Measurements from ENCODE around the gene ELL. TPM values are rescaled to one million over a fixed set of nuclear protein-coding genes. Genes with fewer than 3 reads are reported as not detected.
A peak's percentile ranks its signal among the peaks of the same experiment; 100 is the strongest.

The ELL gene
- total RNA-seq, 1 experiment from 2014 or later: 12.8 TPM

DNA sequence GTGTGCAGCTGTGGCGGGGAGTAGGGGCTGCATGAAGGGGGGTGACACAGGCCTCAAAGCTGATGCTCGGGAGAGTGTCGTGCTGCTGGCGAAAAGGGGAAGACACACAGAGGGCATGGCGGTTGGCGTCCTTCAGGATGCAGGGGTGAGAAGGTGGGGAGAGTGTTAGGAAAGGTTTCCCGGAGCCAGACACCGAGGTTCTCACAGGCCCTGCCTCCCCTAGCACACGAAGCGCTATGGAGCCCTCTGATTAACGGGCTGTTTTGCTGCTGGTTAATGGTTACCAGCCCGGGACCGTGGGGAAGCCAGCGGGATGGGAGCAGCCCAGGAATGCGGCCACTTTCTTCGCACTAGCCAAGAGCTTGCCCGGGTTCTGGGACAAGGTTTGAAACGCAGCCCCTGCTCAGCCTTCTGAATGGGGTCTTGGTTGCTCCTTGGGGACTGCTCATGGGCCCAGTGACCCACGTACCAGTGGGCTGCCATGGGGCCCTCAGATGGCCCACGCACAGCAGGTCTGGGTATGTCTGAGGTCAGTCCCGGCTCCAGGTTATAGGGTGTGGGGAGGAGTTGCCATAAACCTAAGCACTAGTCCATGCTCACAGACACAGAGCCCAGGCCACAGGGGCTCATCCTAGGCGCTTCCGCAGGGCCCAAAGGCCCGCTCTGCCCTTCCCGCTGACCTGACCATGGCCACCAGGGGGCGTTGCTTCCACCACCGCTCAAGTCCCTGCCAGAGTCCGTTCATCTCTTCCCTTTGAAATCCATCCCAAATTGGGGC lies 52.6 kb downstream of the ELL start:
- DNase-seq (ENCODE audit: low read depth): peak; percentile 77

GRCh38 chr19:18468517-18468916 lies 53.4 kb downstream of the ELL start:
- no peak for DNase-seq (ENCODE audit: low read depth)

DNA sequence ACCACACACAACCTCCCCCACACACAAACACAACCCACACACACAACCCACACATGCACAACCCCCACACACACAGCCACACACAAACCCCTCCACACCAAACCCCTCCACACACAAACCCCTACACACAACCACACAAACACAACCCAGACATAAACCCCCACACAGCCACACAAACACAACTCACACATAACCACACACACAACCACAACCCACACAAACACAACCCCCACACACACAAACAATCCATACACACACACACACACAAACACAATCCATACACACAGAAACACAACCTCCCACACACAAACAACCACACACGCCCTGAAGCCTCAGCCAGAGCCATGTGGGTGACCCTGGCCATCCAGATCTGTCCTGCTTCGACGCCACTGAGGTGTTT lies 53.9 kb downstream of the ELL start:
- no peak for DNase-seq (ENCODE audit: low read depth)

DNA sequence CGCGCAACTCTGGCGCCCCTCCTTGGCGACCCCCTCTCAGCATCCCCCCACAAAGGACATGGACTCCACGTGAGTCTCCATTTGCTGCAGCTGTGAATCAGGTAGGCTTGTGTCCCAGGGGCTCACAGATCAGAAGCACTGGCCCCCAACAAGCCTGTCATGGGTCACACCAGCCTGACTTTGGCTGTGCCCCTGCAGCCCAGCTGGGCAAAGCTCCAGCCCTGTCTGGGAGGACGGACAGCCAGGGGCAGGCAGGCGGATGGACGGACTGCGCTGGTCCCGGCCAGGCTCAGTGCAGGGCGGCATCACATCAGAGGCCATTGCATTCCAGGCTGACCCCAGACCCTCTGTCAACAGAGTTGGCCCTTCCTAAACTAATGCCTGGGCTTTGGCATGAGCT lies 55.5 kb downstream of the ELL start:
- no peak for DNase-seq (ENCODE audit: low read depth)

DNA sequence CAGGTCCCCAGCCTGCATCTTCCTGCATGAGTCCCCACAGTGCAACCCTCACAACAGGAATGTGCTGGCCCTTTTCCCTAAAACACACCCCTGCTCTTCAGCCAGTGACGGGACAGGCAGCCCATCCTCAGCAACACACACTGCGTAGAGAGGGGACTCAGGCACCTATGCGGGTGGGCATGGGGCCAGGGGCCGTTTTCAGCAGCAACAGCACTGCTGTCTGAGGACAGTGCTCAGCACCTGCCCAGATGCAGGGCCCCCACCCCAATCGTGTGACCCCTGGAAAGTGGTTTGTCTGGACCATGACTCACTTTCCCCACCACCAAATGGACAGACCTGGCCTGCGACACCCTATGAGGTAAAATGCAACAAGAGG lies 55.9 kb downstream of the ELL start:
- DNase-seq (ENCODE audit: low read depth): no peak

DNA sequence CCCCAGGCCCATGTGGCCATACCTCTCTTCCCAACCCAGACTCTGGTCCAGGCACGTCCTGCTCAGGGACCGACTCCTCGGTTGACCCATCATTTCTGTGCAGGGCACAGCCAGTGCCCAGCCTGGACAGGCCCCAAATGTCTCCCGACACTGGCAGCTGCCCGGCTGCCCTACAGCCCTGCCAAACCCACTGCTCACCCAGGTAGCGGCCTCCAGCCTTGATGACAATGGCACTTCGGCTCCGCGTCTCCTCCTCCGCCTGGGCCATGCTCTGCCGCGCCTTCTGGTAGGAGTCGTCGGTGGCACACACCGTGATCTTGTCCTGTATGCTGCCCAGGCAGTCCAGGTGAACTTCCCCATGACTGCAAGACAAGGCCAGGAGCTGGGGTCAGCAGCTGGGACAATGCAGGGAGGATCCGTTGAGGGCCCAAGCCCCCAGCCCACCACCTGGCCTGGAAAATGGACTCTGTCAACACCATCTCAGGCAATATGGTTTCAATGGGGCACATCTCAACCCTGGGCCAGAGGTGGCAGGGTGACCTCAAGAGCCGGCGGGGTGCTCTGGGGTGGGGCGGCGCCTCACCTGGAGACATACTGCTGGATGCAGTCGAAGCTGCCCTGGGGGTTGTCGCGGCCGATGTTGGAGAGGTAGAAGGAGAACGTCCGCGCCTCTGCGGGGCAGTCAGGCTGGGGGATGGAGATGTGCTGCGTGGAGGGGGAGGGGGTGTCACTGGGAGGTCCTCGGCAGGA lies 56.5 kb downstream of the ELL start:
- no peak for DNase-seq (ENCODE audit: low read depth)

DNA sequence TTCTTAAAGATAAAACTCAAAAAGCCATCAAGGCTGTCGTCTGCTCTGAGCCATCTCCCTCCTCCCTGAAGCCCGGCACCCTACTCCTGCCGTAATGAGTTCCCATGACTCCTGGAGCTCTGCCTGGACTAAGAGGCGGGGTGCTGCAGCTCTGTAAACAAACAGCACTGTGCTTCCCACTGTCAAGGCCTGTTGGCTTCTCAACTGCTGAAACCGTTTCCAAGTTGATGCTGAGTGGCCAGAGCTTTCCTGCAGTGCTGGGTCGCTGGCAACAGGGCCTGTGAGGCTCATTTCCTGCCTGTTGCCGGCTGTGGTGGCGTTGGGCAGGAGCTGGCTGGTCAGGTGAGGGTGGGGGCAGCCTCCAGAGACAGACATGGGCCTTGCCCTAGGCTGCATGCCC lies 57.2 kb downstream of the ELL start:
- DNase-seq (ENCODE audit: low read depth): peak; percentile 74

DNA sequence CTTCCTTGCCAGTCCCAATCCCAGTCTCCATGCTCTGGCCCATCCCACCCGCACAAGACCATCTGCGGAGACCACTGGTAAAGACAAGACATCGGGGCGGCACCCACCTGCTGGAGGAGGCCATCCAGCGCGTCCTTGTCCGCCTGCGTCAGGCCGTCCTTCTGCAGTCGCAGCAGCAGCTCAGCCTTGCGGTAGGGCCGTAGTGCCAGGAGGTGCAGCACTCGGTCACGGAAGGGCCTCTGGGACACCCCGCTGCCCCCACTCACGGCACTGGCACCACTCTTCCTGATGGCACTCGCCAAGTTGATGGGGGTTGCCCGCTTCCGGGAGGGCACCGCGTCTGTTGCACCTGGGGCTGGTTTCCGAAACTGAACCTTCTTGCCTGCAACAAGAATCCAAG lies 60.4 kb downstream of the ELL start:
- no peak for DNase-seq (ENCODE audit: low read depth)

GRCh38 chr19:18460900-18461299 lies 61.0 kb downstream of the ELL start:
- no peak for DNase-seq (ENCODE audit: low read depth)

GRCh38 chr19:18457483-18458331 lies 64.2 kb downstream of the ELL start:
- DNase-seq (ENCODE audit: low read depth): no peak

DNA sequence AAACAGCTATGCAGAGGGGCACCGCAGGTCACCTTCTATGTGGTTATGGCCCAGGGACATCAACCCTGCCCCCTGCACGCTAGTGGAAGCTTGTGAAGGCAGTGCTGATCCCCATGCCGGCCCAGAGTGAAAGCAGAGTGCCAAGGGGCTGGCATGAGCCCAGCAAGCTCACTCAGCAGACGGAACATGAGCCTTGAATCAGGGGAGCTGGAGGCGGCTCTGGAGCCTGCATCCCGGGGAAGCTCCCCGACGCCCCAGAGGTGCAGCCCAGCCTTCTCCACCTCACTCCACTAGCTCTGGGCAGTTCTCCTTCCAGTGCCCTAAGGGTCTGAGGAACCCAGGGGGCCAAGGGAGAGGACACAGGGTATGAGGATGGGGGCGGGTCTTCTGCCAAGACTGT lies 64.9 kb downstream of the ELL start:
- DNase-seq (ENCODE audit: low read depth): peak; percentile 63

DNA sequence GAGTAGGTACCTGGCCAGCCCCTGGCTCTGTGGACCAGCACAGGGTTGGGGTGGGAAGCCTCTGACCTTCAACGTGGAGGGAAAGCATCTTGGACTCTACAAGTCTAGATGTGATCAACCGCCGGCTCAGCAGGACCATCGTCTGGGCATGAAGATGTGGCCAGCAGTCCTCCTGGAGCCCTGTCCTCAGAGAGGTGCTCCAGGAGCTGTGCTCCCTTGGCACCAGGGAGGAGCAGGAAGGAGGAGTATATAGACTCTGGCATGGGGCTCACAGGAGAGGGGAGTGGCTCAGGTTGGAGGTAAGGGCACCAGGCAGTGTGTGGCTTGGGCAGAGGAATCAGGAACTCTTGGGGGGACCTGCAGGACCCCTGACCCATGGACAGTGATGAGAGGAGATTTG lies 65.6 kb downstream of the ELL start:
- no peak for DNase-seq (ENCODE audit: low read depth)

DNA sequence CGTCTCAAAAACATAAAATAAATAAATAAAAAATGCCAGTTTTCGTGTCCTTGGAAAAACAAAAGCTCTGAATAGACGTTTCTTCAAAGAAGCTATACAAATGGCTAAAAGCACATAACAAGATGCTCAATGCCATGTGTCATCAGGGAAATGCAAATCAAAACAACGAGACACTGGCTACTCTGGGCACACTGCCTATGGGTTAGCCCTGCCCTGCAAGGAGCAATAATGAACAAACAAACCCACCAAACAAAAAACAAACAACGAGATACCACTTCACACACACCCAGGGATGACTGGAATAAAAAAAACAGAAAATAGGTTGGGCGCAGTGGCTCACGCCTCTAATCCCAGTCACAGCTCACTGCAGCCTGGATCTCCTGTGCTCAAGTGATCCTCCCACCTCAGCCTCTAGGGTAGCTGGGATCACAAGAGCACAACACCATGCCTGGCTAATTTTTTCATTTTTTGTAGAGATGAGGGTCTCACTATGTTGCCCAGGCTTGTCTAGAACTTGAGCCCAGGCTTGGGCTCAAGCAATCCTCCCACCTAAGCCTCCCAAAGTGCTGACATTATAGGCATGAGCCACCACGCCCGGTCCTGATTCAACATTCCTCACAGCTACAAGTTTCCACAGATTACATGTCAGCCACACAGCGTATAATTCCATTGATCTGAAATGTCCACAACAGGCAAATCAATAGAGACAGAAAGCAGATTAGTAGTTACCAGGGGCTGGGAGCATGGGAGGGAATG lies 68.4 kb downstream of the ELL start:
- no peak for DNase-seq (ENCODE audit: low read depth)

DNA sequence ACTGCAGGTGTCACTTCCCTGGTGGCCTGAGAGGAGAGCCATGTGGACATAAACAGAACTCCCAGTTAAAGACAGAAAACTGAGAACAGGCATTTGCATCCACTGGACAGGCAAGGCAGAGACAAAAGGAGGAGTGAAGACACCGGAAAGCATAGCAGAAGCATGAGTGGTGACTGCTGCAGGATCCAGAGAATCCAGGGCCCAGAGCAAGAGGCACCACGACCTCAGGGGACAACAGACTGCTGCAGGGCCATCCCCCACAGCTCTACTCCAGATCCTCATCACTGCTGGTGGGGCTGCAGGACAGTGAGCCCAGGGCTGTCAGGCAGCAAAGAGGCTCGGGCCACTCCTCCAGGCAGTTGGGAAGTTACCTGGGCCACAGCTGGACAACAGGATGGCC lies 69.5 kb downstream of the ELL start:
- DNase-seq (ENCODE audit: low read depth): no peak

- peak; percentile 81 for DNase-seq (ENCODE audit: low read depth)
Observed at GRCh38 chr19:18450931-18451836, 70.7 kb downstream of the ELL start.

DNA sequence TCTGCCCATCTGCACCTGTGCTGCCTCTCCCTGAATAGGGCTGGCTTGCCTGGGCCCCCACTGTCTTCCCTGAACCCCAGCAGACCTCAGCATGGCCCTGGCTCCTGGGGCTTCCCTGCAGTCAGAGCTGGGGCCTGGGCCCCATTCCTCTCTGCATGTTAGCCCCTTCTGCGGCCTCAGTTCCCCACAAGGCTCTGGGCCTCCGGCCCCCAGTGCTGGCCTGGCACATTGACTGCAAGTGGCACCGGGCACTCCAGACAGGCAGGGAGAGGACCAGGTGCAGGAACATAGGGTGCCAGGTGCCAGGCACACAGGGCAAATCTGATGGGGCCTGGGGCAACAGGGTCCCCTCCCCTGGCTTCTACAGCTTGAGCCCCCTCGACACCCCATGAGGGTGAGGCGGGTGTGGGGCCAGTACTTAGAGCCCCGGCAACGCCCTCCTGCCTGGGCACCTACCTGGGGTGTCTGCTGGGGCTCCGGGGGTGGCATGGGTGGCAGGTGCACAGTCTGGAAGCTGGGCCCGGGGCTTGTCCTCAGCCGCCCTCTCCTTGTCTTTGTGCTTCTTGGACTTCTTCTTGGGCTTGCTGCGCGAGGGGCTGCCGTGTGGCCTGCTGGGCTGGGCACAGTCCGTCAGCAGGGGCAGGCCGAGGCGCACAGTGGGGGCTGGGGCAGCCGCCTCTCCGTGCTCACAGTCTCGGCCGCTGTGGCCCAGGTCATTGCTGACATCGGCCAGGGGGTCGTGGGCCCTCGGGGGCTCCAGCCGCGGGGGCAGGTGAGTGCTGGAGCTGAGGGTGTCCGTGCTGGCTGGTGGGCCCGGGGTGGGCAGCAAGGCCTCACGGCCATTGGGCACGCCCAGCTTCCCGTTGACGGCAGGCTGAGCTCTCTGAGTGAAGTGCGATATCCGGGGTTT lies 71.6 kb downstream of the ELL start:
- DNase-seq (ENCODE audit: low read depth): no peak

DNA sequence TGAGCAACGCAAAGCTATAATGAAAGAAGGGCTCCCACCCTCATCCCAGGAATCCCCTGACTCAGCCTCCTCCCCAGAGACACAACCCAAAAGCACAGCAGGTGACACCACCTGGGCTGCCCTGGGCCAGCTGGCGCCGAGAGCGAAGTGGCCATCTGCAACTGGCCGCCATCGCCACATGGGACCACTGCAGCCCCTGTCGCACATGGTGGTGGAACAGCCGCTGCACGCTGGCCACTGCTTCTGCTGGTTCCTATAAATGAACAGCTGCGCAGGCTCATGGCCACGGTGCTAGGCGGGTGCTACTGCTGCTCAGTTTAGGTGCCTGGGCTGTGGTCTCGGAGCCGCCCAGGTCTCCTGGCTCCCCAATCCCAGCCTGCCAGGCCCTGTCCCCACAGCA lies 72.3 kb downstream of the ELL start:
- no peak for DNase-seq (ENCODE audit: low read depth)

- no peak for DNase-seq (ENCODE audit: low read depth)
Observed at GRCh38 chr19:18446811-18447359, 75.0 kb downstream of the ELL start.

GRCh38 chr19:18446145-18446810 lies 75.6 kb downstream of the ELL start:
- DNase-seq (ENCODE audit: low read depth): no peak
